Stomach (tissue), 4 donors: ENCODE data around the gene PRKCG.
A peak's percentile ranks its signal among the peaks of the same experiment; 100 is the strongest.

Source experiments
- EP300 ChIP-seq: sonication (generic); formaldehyde crosslinking; IDR thresholded peaks from one replicate; pipeline ENCODE4 v1.6.1; 2017; ENCODE audit warnings: antibody characterized with exemption
- POLR2A ChIP-seq, 4 donors: fragments of 450-650 bp; IDR thresholded peaks; one replicate each; pipeline ENCODE4 v1.6.1; 2016; ENCODE audit warnings: antibody characterized with exemption in 4 of 4, control low read depth in 2 of 4, mild to moderate bottlenecking in 1 of 4, moderate library complexity in 1 of 4
- POLR2AphosphoS5 ChIP-seq, 3 donors: sonication (generic); formaldehyde crosslinking; IDR thresholded peaks; one replicate each; pipeline ENCODE4 v1.6.1; 2016; ENCODE audit warnings: antibody characterized with exemption in 3 of 3
- TF ChIP-seq, protein P1 (sequence below), 7 experiments: fragments of 450-650 bp in 4 of 7; fragments of 200-600 bp in 3 of 7; sonication (generic) in 3 of 7; IDR thresholded peaks; one replicate each; pipeline ENCODE4 v1.5.1; 2016 to 2019; ENCODE audit warnings: antibody characterized with exemption in 7 of 7, control low read depth in 2 of 7, mild to moderate bottlenecking in 1 of 7

DNA sequence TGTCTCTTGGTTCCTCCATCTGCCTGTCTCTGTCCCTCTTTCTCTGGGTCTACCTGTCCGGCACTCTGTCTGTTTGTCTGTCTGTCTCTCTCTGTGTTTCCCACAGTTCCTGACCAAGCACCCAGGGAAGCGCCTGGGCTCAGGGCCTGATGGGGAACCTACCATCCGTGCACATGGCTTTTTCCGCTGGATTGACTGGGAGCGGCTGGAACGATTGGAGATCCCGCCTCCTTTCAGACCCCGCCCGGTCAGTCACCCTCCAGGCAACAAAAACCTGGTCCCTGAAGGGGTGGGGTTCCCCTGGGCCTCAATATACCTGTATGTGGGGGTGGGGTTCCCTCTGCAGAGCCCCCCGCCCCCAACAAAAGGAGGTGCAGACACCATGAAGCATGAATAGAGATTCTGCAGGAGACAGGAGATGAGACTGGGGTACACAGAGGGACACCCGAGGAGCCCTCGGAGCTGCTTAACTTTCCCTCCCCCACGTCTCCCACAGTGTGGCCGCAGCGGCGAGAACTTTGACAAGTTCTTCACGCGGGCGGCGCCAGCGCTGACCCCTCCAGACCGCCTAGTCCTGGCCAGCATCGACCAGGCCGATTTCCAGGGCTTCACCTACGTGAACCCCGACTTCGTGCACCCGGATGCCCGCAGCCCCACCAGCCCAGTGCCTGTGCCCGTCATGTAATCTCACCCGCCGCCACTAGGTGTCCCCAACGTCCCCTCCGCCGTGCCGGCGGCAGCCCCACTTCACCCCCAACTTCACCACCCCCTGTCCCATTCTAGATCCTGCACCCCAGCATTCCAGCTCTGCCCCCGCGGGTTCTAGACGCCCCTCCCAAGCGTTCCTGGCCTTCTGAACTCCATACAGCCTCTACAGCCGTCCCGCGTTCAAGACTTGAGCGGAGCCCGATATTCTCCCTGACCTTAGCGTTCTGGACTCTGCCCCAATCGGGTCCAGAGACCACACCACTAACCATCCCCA is 24.5 kb downstream of the PRKCG start:
- TF ChIP-seq POLR2A (IDR thresholded peaks at IDR 0.05), result no peak
- TF ChIP-seq EP300, result no peak
- TF ChIP-seq, protein P1, sequence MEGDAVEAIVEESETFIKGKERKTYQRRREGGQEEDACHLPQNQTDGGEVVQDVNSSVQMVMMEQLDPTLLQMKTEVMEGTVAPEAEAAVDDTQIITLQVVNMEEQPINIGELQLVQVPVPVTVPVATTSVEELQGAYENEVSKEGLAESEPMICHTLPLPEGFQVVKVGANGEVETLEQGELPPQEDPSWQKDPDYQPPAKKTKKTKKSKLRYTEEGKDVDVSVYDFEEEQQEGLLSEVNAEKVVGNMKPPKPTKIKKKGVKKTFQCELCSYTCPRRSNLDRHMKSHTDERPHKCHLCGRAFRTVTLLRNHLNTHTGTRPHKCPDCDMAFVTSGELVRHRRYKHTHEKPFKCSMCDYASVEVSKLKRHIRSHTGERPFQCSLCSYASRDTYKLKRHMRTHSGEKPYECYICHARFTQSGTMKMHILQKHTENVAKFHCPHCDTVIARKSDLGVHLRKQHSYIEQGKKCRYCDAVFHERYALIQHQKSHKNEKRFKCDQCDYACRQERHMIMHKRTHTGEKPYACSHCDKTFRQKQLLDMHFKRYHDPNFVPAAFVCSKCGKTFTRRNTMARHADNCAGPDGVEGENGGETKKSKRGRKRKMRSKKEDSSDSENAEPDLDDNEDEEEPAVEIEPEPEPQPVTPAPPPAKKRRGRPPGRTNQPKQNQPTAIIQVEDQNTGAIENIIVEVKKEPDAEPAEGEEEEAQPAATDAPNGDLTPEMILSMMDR (IDR thresholded peaks at IDR 0.05), result peak in 5 of 7 experiments; percentile 42 to 90 (median 84)
- TF ChIP-seq POLR2AphosphoS5 (IDR thresholded peaks at IDR 0.05), result no peak
